Activated B cell treated with CpG ODN at 0.5 μM for 24 hours (primary cell): Measurements from ENCODE around the gene IPP. TPM values are rescaled to one million over a fixed set of nuclear protein-coding genes. Genes with fewer than 3 reads are reported as not detected.

Experiments used
- ATAC-seq: fragments of 200-7000 bp; cut with Tn5 transposase; one replicate; pipeline ENCODE4 v1.10.0; 2021; ENCODE audit warnings: low read depth, mild to moderate bottlenecking, moderate library complexity
- CTCF ChIA-PET: fragments of 350-600 bp; sonication (Branson Sonifier 250); formaldehyde crosslinking; loops from one replicate; lab custom pipeline; 2021; ENCODE audit warnings: antibody characterized with exemption; lab: Charles Lee
- POLR2A ChIA-PET: fragments of 350-600 bp; sonication (Branson Sonifier 250); formaldehyde crosslinking; loops from one replicate; lab custom pipeline; 2021; ENCODE audit warnings: antibody characterized with exemption; lab: Charles Lee
- DNase-seq: peaks from one replicate; pipeline ENCODE4 v3.0.0; 2022
- H3K27ac Mint-ChIP-seq: one replicate; pipeline ENCODE4 v1.8.0; 2020; ENCODE audit warnings: mixed read lengths
- H3K27me3 Mint-ChIP-seq: one replicate; pipeline ENCODE4 v1.8.0; 2021; ENCODE audit warnings: mixed read lengths
- H3K36me3 Mint-ChIP-seq: one replicate; pipeline ENCODE4 v1.8.0; 2021; ENCODE audit warnings: low read depth, mixed read lengths
- H3K4me1 Mint-ChIP-seq: one replicate; pipeline ENCODE4 v1.8.0; 2021; ENCODE audit warnings: mixed read lengths
- H3K4me3 Mint-ChIP-seq: one replicate; pipeline ENCODE4 v1.8.0; 2020; ENCODE audit warnings: mild to moderate bottlenecking, mixed read lengths
- H3K9me3 Mint-ChIP-seq: one replicate; pipeline ENCODE4 v1.8.0; 2020; ENCODE audit warnings: mixed read lengths
- CTCF ChIP-seq: fragments of 200-600 bp; IDR thresholded peaks from one replicate; pipeline ENCODE4 v1.8.0; 2022; ENCODE audit warnings: antibody characterized with exemption, mild to moderate bottlenecking
- intact Hi-C: fragments of 100-400 bp; cut with micrococcal nuclease; formaldehyde crosslinking; loops from one replicate; pipeline ENCODE4 v1.15.1; 2024
- total RNA-seq: library from RNA; stranded (reverse); gene quantifications from 2 replicates; pipeline ENCODE4 v1.2.3, GENCODE V29; 2022

Gene IPP
- total RNA-seq, result 10.2 and 11.4 TPM in 2 replicates

GRCh38 chr1:45750298-45751038 lies at the start of gene IPP:
TSS of gene IPP (minus strand) at chr1:45750653. CDS start at chr1:45746411, 4,242 bp downstream.
- peak; percentile 95 for ATAC-seq
- ChIA-PET CTCF (no interaction called here), POLR2A (interaction anchor here (0.6 to 3.0 kb wide), 5 partner anchors 15 to 898 kb away, joined by 3 to 20 read pairs (median 6); partner anchors contain the start of gene GPBP1L1)
- Mint-ChIP-seq H3K27me3 (no peaks in the 10 kb centered on the region), H3K36me3 (peaks cover 10% of the 10 kb centered on the region), H3K4me1 (peaks cover 17% of the 10 kb centered on the region), H3K27ac (peak within 1 kb of the TSS; percentile 99), H3K4me3 (peak within 1 kb of the TSS; percentile 93), H3K9me3 (peaks cover 2% of the 10 kb centered on the region)
- peak; percentile 96 for DNase-seq
- TF ChIP-seq CTCF, result no peak
- intact Hi-C loops, result loop anchor here (1.0 to 5.0 kb wide), 5 partner anchors 52 to 1078 kb away; partner anchors contain the start of genes ARMH1, HECTD3, MAST2 and NASP

- DNase-seq, result no peak
- Mint-ChIP-seq H3K4me3 (no peak overlapping the region), H3K27me3 (peaks cover 10% of the 10 kb centered on the region), H3K9me3 (no peaks in the 10 kb centered on the region), H3K4me1 (peaks cover 2% of the 10 kb centered on the region), H3K36me3 (no peaks in the 10 kb centered on the region), H3K27ac (no peak overlapping the region)
- CTCF ChIA-PET, result no interaction called here
- intact Hi-C loops, result no loop called here
- TF ChIP-seq CTCF, result no peak
- POLR2A ChIA-PET, result no interaction called here
- no peak for ATAC-seq
Observed at GRCh38 chr1:45796946-45797345, 46.5 kb upstream of the IPP start.

- no peaks in the 10 kb centered on the region for H3K9me3 Mint-ChIP-seq
- no peak overlapping the region for H3K27ac Mint-ChIP-seq
- H3K4me1 Mint-ChIP-seq, result peaks cover 2% of the 10 kb centered on the region
- H3K27me3 Mint-ChIP-seq, result peaks cover 10% of the 10 kb centered on the region
- POLR2A ChIA-PET, result no interaction called here
- CTCF ChIA-PET, result no interaction called here
- DNase-seq, result no peak
- no peaks in the 10 kb centered on the region for H3K36me3 Mint-ChIP-seq
- TF ChIP-seq CTCF, result no peak
- ATAC-seq, result no peak
- intact Hi-C loops, result no loop called here
- H3K4me3 Mint-ChIP-seq, result no peak overlapping the region
Observed at GRCh38 chr1:45796381-45796780, 45.9 kb upstream of the IPP start.

GRCh38 chr1:45793942-45794604 lies 43.6 kb upstream of the IPP start:
- H3K36me3 Mint-ChIP-seq, result no peaks in the 10 kb centered on the region
- ChIA-PET CTCF (interaction anchor here (1.0 kb wide), 1 partner anchor 18 kb away, joined by 4 read pairs; no protein-coding TSS in a partner anchor), POLR2A (no interaction called here)
- DNase-seq (no peak), ATAC-seq (no peak)
- intact Hi-C loops, result no loop called here
- H3K27ac Mint-ChIP-seq, result no peak overlapping the region
- H3K4me1 Mint-ChIP-seq, result peaks cover 2% of the 10 kb centered on the region
- H3K27me3 Mint-ChIP-seq, result peaks cover 10% of the 10 kb centered on the region
- H3K4me3 Mint-ChIP-seq, result no peak overlapping the region
- TF ChIP-seq CTCF, result no peak
- no peaks in the 10 kb centered on the region for H3K9me3 Mint-ChIP-seq

- CTCF ChIA-PET, result no interaction called here
- Mint-ChIP-seq H3K9me3 (no peaks in the 10 kb centered on the region), H3K4me1 (peaks cover 7% of the 10 kb centered on the region), H3K27ac (no peak overlapping the region), H3K27me3 (peaks cover 10% of the 10 kb centered on the region), H3K4me3 (no peak overlapping the region), H3K36me3 (no peaks in the 10 kb centered on the region)
- no peak for TF ChIP-seq CTCF
- DNase-seq (no peak), ATAC-seq (no peak)
- POLR2A ChIA-PET, result no interaction called here
- intact Hi-C loops, result no loop called here
Observed at GRCh38 chr1:45792744-45793143, 42.3 kb upstream of the IPP start.
